Activated CD4-positive, alpha-beta T cell treated with anti-CD3 and anti-CD28 coated beads for 4 hours (primary cell): Measurements from ENCODE around the gene SEMA3F.

Experiments
- DNase-seq, 2 donors: peaks; one replicate each; pipeline ENCODE4 v3.0.0-alpha.2; 2020

SEMA3F gene

DNA sequence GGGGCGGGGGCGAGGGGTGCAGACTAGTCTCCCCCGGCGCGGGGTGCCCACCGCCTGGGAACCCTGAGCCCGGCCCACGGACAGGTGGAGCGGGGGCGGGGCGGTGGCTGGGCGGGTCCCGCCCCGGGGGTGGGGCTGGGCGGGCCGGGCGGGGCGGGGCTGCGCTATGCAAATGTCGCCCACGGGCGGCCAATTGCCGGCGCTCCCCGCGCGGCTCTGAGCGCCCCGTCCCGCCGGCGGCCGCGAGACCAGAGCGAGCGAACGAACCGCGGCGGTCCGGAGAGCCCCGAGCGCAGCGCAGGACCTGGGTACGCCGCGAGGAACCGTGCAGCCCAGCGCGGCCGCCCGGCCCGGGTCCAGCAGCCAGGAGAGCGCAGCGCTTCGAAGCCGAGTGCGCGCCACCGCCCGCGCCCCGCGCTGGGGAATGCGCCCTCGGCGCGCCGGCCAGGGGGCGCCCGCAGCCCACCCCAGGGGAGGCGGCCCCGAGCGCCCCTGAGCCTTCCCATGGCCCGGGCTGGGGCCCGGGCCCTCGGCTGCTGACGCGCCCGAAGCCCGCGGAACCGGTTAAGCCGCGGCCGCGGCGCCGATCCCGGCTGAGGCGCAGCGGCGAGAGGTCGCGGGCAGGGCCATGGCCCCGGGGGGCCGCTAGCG, at the start of gene SEMA3F:
Gene SEMA3F, plus strand, starts transcription at position 485 of the 651 bp plus-strand sequence. CDS start 4,299 bp downstream, outside the sequence.
- peak; percentile 59 to 73 for DNase-seq

DNA sequence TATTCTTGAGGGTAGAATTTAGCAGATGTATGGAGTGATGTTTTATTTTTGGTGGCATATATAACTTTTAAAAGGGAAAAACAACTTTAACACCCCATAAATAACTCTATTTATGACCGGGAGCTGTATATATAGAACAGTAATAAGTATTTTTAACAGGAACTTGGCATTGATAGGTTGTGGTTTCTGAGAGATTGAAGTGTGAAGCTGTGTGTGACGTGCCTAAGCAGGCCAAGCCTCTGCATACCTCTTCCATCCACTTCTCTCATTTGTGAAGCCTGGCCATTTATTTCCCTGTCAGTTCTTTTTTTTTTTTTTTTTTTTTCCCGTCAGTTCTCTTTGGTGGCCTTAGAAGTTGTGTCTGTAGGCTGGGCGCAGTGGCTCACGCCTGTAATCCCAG, 43.4 kb upstream of the SEMA3F start:
- DNase-seq = no peak

DNA sequence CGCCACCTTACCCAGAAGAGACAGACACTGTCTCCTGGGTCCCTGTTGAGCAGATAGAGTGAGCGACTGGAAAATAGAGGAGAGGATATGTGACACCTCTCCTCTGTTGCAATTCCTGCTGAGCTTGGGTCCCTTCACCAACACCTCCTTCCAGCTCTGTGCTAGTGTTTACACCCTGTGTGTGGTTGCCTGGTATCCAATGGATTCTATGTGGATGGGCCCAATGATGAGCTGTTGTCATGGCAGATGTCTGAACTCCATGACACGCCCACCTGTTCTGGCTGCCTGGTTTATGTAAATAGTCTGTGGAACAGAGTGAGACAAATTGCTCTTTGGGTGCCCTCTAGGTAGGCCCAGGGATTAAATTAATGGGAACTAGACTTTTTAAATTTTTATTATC, 42.7 kb upstream of the SEMA3F start:
- no peak for DNase-seq

DNA sequence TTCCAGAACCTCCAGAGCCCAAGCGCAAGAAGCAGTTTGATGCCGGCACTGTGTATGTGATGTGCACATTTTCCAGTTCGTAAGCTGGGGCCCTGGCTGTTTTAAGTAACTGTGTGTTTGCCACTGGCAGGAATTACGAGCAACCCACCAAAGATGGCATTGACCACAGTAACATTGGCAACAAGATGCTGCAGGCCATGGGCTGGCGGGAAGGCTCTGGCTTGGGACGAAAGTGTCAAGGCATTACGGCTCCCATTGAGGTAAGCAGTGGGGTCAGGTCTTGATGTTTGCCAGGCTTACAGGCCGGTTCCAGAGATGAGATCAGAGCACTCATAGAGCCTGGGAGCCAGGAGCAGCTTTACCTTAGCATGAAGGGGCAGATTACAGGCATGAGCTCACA, 38.0 kb upstream of the SEMA3F start:
- DNase-seq = no peak

DNA sequence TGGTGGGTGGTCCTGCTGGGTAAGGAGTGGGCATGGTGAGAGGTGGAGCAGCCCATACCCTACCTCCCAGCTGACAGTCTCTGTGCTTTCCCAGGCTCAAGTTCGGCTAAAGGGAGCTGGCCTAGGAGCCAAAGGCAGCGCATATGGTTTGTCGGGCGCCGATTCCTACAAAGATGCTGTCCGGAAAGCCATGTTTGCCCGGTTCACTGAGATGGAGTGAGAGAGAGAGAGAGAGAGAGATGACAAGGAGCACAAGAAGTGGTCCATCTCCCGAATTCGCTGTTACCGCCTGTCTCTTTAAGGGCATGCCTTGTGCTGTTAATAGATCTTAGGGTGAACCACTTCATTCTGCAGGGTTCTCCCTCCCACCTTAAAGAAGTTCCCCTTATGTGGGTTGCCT, 36.9 kb upstream of the SEMA3F start:
- DNase-seq = no peak

DNA sequence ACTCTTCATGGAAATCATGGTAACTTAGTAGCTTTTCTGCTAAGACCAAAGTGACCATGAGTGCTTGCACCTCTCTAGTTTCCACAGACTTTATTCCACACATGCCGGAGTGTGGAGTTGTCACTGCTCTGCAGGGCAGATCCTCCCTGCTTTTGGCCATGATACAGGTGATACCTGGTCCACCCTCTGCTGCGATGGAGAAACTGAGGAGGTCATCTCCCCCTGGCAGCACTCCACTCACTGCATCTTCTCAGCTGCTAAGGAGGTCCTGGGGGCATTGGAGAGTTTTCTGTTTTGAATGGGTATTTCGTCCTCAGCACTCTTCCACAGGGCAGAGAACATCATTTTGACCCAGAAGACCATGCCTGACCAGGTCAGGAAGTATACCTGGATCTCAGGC, 35.3 kb upstream of the SEMA3F start:
- no peak for DNase-seq

DNA sequence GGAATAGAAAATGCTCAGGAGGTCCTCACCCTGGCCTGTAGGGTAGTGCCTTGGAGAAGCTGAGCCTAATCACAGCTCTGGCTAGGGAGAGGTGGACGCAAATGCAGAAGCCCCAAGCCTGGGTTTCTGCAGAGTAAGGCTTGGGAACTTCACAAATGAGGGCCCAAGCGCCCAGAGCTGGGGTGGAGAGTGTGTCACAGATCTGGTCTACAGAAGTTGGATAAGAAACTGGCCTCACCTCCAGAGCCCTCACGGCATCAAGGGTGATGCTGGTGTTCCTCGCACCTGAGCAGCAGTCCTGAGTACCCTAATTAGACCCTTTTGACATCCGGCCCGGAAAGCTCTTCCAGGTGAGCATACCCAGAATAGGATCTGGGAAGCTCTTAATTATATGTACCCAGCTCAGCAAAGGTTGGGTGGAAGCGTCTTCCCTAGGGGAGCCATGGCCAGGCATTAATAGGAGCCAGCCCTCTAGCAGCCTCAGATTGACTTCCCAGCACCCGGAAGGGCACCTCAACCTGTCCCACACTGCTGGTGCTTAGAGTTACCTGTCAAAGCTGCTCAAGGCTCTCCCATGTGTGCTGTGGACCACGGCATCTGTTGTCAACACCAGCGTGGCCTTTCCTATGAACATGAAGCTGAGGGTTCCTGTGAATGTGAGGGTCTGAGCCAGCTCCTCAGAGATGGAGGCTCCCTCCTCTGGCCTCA, 34.6 kb upstream of the SEMA3F start:
- DNase-seq = no peak

DNA sequence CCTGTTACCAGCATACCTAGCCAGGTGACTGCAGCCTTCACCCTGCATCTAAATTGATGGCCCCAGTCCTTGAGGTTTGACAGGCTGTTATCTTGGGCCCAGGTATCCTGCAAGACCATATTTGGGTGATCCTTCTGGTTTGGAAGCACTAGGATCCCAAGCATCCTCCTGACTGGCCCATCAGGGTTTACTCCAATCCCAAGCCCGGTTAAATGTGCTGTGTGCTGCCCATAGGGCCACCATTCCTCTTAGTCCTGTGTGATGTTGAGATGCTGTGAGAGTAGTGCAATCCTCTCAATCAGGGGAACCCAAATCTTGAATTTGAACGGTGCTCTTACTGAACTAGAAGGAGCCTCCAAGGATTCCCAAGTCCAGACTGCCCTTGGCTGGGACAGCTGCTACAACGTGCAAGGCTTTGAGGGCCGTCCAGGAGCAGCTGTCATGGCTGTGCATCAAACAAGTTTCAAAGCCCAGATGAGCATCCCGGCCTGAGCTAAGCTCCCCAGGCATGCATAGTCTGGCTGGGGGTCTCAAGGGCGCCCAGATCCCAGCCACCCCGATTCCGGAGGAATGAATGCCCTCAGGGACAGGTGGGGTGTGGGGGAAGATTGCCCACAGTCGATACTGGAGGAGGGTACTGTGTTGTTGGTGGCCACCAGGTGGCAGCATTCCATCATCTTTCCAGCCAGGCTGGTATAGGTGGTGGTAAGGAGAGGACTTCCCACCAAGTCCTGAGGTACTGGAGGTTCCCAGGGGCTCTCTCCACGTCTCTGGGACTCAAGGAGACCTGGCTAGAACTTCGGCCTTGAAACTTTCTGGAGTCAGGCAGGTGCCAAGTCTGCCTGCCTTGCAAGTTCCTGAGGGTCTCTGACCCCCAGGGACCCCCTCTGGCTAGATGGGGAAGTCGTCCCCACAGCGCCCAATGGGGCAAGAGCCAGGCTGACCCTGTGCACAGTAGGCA, 33.8 kb upstream of the SEMA3F start:
- DNase-seq = peak; percentile 62 to 66

DNA sequence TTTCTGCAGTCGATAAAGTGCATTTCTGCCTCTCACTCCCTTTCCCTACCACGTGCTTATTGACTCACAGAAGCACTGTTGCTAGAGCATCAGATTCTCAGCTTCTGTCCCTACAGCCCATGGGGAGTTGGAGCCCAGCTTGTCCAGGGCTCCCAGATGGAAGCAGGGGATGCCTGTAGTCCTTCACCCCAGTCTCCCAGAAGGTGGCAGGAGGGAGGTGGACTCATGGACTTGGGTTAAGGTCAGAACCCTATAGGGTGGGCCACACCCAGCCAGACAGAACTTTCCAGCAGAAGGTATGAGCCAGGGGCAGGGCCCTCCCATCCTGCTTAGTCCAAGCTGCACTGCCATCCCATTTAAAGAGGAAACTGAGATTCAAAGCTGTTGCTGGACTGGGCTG, 33.1 kb upstream of the SEMA3F start:
- no peak for DNase-seq

DNA sequence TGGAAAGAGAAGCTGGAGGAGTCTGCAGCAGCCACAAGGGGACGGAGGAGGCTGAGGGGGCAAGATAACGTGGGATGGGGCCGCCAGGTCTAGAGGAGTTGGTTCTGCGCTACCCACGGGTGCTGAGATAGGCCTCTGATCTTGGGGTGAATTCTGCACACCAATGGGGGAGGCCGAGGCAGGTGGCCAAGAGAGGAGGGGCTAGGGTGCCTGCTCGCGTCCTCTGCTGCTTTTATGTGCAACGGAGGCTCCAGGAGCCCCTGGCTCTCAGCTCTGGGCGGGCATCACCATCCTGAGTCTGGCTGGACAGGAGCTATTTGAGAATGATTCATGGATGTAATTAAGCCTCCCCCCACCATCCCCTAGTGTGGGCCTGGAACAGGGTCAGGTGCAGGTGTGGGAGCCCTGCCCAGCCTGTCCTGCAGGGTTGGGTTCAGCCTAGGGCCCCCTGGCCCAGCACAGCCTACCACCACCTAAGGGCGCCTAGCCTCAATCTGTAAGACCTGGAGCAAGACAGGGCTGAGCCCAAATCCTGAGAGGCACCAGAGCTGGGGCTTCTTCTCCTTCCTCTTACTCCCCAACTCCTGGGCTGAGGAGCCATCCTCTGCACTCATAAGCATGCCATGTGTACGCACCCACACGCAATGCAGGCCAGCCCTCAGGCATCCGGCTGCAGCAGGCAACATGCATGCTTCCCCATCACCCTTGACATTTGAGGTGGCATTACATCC, 32.3 kb upstream of the SEMA3F start:
- no peak for DNase-seq

DNA sequence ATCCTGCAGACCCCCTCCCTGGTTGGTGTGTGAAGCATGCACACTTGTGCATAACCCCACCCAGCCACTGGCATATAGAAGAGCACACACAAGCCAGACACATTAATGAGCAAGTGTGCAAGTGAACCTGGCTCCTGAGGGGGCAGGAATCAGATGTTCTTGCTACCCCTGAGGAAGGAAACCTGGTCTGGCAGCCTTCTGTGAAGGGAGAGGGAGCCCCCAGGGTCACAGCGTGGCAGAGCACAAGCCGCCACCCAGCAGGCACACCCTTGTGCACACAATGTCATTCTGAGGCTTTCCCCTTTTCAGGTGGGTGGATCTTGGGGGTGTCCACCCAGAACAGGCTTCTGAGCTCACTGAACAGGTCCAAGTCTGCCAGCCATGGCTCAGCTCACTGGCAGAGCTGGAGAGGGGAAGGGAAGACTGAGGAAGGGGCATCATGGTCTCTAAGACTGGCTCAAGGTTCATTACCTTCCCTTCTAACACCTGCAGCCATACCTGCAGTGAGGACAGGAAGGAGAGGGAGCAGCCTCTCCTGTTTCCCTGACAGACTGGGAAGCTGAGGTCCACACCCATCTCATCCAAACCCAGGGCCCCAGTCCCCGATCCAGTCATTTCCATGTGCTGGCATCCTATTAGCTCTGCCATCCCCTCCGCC, 31.6 kb upstream of the SEMA3F start:
- DNase-seq = no peak

DNA sequence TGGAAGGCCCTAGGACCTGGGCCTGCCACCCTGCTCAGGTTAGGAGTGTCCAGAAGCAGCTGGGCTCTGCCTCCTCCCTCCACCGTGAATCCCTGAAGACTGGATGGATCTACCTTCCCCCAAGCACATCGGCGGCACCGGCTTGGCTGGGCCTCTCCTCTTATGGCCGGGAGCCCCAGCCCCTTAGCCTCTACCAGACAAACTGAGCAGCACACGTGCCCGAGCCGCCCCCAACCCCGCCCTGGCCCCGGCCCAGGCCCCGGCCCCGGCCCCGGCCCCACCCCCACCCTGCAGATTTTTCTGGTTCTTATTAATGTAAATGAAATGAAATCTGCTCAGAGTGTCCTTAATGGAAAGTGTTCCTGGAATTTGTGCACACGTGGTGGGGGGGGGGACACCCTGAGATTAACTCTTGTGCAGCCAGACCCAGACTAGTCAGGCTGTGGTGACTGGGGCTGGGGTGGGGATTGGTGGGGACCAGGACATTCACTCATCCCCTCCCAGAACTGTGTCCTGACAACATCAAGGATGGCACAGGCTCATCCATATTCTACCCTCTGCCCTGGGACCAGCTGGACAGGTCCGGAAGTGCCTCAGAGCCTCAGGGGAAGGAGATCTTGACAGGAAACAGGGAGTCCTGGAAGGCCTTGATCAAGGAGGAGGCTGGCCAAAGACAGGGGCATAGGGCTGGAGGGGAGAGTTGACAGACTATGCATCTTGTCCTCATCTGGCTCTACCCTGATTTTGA, 30.9 kb upstream of the SEMA3F start:
- DNase-seq = no peak

DNA sequence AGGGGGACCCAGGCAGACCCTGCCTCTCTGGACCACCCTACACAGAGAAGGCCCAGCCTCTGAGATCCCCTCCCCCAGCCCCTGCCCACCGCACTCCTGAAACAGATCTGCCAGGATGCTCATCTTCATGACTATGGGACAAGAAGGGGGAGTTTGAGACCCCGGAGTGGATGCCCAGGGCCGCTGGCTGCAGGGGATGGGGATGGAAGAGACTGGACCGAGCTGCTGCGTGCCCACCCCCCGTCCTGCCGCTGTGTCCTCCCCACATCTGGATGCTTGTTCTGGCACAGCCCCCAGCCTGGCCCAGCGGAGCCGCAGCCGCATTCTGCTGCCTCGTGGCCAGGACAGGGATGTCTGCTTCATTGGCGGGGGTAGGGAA, 30.3 kb upstream of the SEMA3F start:
- no peak for DNase-seq

DNA sequence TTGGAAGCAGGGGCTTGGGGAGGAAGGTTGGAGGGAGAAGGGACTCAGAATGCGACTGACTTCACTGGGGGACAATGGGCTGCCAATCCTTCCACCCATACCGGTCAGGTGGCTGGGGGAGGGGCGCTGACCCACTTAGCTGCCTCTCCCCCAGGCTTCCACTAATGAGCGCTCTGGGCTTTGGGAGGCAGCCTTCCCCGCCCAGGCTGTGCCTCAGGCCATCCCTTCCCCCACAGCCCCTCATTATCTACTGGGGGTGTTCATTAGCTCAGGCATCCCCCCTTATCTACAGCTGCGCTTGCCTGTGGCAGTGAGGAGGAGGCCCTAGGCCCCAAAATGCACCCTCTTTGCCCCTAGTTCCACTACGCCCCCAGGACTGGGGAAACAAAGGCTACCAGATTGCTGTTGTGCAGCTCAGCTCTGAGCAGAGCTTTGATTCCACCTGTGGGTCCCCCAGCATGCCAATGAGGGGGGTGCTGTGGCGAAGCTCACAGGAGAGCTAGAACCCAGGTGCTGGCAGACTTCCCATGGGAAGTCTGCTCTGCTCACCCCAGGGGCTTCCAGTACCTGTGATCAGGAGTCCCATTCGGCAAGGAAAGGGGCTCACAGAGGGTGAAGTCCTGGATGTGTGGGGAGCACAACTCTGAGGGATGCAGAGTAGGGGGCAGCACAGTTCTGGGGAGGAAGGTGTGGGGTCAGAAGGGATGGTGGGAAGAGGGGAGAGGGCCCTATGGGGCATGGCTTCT, 29.4 kb upstream of the SEMA3F start:
- no peak for DNase-seq

DNA sequence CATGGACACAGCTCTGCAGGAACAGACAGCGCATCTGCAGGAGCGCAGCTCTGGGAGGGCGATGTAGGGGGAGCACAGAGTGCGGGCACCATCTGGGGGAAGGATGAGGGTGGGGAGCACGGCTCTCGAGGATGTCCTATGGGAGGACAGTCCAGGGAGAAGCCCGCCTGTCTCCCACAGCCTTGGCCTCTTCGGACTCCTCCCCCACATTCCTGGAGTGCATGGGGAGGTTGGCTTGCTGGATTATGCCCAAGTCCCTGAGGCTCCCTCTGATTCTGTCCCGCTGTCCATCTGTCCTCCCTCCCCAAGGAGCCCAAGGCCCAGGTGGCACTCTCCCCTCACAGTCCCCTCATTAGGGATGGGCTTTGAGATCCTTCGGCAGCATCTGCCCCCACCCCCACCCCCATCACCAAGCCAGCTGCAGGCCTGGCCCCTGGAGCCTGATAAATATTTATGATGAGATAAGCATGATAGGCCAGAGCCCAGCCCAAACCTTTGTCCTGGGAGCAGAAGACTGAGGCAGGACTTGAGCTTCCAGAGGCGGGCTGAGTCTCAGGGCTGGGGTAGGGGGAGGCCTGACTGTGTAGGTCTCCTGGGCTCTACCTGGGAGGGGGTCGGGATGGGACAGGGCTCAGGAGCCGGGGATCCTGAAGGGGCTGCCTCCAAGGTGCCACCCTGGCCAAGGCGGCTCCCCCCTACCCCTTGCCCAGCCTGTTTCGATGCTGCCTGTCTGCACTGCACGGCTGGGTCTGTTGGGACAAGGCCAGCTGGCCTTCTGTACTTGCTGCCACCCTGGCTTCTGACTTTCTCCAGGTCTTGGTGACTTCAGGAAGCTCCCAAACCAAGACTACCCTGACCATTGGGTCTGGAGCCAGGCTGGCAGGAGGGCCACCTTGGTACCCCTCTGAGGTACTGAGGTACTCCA, 28.6 kb upstream of the SEMA3F start:
- DNase-seq = no peak

DNA sequence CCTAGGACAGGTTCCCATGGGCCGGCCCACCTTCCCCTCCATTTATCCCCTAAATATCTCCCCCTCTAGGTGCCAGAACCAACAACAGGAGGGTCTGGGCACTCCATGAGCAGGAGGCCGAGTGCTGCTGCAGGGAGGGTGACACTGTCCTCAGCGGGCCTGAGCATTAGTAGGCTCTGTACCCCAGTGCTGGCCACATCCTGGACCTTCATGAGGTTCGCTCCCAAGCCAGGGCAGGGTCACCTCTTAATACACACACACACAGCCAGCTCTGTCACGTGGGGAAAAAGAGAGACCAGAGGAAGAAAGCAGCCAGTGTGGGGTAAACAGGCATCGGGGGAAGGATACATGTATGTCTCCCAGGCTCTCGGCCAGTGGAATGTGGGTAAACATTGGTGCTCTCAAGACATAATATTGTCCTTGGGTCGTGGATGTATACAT, 27.9 kb upstream of the SEMA3F start:
- DNase-seq = no peak

DNA sequence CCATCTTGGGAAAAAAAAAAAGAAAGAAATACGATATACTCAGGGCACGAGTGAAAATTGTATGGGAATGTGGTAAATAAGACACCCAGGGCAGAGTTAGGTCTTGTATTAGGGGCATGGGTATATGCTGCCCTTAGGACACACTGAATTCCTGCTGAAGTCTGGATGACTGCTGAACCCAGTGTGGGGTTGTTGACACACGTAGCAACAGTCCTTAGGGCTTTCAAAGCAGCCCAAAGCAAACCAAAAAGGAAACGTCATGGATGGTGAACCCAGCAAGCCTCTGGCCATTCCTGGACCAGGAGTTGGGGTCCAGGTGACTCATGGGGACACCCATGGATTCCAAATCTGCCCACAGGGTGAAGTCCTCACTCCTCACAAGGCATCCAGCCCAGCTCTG, 27.1 kb upstream of the SEMA3F start:
- DNase-seq = no peak

DNA sequence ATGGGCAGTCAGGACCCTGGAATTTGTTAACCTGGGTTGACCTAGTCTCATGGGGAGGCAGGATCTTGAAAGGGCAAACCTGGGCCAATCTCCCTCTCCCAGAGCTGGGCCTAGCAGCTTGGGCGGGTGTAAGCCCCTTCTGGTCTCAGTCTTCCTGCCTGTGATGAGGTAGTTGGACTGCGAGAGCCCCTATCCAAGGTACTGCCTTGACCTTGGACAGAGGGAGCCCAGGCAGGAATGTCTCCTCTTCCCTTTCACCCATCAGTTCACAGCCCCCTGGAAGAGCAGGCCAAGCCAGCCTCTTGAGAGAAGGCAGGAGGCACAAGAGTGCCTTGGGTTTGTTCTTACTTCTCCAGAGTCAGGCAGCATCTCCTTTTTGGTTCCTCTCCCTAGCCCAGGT, 24.7 kb upstream of the SEMA3F start:
- no peak for DNase-seq

DNA sequence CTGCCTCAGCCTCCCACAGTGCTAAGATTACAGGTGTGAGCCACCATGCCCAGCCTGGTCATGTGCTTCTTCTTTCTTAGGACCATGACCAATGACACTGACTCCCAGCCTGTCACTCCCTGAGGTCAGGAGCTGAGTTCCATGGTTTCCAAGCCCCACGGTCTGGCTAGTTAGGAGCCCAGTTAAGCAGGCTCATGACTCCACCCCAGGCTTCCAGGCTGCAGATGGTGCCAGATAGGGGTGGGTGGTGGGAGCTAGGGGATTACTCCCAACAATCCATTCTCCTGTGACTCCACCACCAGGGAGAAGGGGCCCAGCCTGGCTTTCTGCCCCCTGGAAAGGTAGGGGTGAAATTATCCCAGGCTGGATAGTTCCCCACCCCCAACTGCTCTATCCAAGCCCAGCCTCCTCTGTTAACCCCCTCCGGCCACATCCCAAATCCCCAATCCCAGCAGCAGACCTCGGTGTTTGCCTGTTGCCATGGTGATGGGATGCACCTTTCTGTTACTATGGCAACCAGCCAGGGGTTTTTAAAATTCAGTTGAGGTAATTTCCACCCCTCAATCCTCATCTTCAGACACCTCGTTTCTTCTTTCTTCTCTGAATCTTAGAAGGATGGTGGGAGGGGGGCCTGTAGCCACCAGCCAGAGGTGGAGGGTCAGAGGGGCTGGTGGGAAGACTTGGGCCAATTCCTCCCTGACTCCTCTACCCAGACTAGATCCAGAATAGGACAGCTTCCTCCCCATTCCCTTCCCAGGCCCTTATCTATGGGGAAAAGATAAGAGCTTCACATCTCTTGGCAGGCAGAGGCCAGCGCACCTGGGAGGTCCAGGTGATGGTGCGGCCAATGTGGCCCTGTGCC, 22.5 kb upstream of the SEMA3F start:
- DNase-seq = no peak
